ENCODE measurements around the gene LRRC49. TPM values are rescaled to one million over a fixed set of nuclear protein-coding genes. Genes with fewer than 3 reads are reported as not detected.

Gene LRRC49
- total RNA-seq, 2 donors from 2014 or later, result 23.4 to 35.3 TPM

DNA sequence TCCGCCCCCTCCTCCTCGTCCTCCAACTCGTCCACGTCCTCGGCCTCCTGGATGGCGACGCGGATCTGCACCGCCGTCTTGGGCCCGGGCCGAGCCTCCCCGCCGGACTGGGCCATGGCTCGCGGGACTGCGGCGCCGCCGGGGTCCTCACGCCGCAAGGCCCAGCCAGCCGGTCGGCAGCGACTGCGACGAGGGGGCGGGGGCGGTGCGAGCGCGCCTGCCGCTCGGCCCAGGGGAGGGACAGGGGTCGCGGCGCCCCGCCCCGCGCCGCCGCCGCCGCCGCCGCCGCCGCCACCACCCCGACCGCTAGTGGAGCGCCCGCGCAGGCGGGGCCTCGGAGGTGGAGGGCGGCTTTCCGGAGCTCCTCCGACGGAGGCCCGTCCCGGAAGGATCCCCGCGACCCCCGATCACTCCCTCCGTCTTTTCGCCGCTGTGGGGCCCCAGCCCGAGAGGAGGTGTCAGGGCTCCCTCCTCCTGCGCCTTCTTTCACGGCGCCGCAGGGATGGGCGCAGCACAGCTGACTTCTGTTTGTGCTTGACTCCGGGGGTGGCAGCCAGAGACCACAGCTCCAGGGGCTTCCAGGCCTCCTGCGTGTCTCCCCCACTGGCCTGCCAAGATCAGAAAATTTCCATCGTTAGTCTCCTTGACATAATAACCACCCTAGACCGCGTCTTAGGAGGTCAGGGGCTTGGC lies 38.5 kb upstream of the LRRC49 start, which contains the start of gene LARP6:
Gene LARP6, minus strand, starts transcription at position 185 of the 693 bp plus-strand sequence. Its CDS starts 69 bp downstream, at position 116.
- no peak for DNase-seq (ENCODE audit: low spot score)
- H3K4me3 ChIP-seq, result peak within 1 kb of the TSS; percentile 81 to 84
- peaks cover 9% of the 10 kb centered on the region for H3K36me3 ChIP-seq
- TF ChIP-seq, protein P1, sequence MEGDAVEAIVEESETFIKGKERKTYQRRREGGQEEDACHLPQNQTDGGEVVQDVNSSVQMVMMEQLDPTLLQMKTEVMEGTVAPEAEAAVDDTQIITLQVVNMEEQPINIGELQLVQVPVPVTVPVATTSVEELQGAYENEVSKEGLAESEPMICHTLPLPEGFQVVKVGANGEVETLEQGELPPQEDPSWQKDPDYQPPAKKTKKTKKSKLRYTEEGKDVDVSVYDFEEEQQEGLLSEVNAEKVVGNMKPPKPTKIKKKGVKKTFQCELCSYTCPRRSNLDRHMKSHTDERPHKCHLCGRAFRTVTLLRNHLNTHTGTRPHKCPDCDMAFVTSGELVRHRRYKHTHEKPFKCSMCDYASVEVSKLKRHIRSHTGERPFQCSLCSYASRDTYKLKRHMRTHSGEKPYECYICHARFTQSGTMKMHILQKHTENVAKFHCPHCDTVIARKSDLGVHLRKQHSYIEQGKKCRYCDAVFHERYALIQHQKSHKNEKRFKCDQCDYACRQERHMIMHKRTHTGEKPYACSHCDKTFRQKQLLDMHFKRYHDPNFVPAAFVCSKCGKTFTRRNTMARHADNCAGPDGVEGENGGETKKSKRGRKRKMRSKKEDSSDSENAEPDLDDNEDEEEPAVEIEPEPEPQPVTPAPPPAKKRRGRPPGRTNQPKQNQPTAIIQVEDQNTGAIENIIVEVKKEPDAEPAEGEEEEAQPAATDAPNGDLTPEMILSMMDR (IDR thresholded peaks at IDR 0.05), result no peak
- H3K27ac ChIP-seq, result peak within 1 kb of the TSS; percentile 86 to 97
- H3K4me1 ChIP-seq, result peaks cover 0 to 52% of the 10 kb centered on the region in 2 donors
- no peaks in the 10 kb centered on the region for H3K27me3 ChIP-seq
- H3K9me3 ChIP-seq, result no peaks in the 10 kb centered on the region

DNA sequence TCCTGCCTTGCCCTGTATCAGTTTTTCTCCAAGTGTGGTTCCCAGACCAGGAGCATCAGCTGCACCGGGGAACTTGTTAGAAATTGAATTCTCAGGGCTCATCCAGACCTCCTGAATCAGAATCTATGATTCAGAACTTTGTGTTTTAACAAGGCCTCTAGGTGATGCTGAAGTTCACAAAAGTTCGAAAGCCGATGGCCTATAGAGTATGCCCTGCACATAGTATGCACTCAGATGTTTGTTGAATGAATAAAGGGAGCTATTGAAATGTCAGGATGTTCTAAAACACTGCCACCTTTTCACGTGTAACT lies 38.0 kb upstream of the LRRC49 start:
- H3K27me3 ChIP-seq, result no peaks in the 10 kb centered on the region
- H3K27ac ChIP-seq, result peak overlapping the region; percentile 86 to 97
- no peak for DNase-seq (ENCODE audit: low spot score)
- H3K36me3 ChIP-seq, result peaks cover 9% of the 10 kb centered on the region
- TF ChIP-seq, protein P1 (IDR thresholded peaks at IDR 0.05), result peak in 1 of 2 donors; percentile 45
- peak overlapping the region; percentile 81 to 84 for H3K4me3 ChIP-seq
- no peaks in the 10 kb centered on the region for H3K9me3 ChIP-seq
- H3K4me1 ChIP-seq, result peaks cover 0 to 55% of the 10 kb centered on the region in 2 donors

DNA sequence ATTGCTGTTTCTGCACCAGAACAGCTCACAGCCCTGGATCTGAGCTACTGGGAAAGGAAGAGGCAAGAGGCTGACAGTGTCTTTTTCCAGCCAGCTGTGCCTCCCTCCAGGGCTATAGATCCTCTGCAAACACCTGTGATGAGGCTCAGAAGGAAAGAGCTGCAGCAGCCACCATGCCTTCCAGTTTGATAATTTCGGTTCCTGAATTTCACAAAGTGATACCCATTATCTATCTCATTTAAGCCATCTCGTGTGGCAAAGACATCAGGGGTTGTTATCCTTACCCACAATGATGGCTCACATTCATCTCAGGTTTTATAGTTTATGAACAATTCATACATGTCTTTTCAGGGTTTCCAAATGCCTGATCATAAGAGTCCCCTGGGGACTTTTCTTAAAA lies 36.9 kb upstream of the LRRC49 start:
- Histone ChIP-seq H3K4me1 (peaks cover 0 to 55% of the 10 kb centered on the region in 2 donors), H3K36me3 (peaks cover 4% of the 10 kb centered on the region), H3K27me3 (no peaks in the 10 kb centered on the region), H3K27ac (peak overlapping the region; percentile 71 to 97), H3K4me3 (no peak overlapping the region), H3K9me3 (no peaks in the 10 kb centered on the region)
- DNase-seq (ENCODE audit: low spot score), result no peak
- TF ChIP-seq, protein P1 (IDR thresholded peaks at IDR 0.05), result no peak

DNA sequence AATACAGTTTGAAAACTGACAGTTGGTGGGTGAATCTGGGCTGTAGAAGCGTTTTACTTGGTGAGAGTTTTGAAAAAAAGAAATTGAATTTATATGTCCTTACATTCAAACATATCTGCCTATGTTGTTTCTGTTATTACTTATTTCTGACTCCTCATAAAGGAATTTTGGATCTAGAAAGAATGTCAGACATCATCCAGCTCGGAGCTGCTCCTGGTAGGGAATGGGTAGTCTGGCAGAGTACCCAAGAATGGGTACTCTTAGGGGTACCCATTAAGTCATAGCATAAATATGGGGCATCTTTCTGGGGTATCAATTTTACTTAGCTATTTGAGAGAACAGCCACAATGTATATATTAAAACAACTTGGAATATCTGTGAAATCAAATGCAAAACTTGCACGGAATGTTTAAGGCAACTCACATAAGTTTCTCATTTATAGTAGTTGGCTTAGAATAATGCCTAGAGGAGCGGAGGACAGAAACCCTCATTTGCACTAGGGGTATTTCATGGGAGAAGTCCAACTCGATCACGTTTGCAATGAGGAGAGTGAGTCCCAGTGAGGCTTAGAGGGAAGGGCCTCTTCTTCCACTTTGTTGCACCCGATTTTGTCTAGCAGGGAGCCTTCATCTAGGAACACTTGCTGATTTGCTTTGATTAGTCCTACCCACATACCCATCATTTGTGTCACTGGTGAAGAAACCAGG lies 36.3 kb upstream of the LRRC49 start:
- Histone ChIP-seq H3K9me3 (no peaks in the 10 kb centered on the region), H3K4me3 (no peak overlapping the region), H3K4me1 (peaks cover 0 to 55% of the 10 kb centered on the region in 2 donors), H3K27ac (peak overlapping the region; percentile 71 to 78), H3K27me3 (no peaks in the 10 kb centered on the region), H3K36me3 (no peaks in the 10 kb centered on the region)
- DNase-seq (ENCODE audit: low spot score), result no peak
- TF ChIP-seq, protein P1 (IDR thresholded peaks at IDR 0.05), result no peak

DNA sequence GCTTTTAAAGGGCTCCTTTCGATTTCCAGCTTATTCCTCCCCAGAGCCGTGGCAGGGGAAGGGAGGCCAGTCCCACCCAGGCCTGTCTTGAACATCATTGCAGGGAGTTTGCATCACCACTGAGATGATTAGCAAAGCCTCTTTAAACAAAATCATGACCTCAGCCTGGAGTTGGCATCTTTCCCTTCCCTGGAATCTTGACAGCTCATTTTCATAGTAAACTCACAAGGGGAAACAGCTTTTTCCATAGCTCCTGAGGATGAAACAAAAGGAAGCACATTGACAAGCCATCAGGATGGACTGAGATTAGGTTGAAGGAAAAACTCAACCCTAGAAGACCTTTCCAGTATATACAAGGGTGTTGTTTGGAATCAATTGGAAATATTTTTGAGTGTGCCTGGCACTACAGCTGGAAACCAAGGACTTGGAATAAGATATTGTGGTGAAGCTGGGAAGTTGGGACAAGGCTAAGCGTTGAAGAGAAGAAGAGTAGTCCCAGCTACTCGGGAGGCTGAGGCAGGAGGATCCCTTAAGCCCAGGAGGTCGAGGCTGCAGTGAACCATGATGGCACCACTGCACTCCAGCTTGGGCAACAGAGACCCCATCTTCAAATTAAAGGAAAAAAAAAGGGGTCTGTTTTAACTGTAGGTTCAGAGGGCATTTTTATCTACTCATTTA lies 35.6 kb upstream of the LRRC49 start:
- Histone ChIP-seq H3K9me3 (no peaks in the 10 kb centered on the region), H3K27ac (peak overlapping the region; percentile 71 to 78), H3K36me3 (no peaks in the 10 kb centered on the region), H3K27me3 (no peaks in the 10 kb centered on the region), H3K4me3 (no peak overlapping the region), H3K4me1 (peaks cover 0 to 51% of the 10 kb centered on the region in 2 donors)
- DNase-seq (ENCODE audit: low spot score), result peak; percentile 95
- TF ChIP-seq, protein P1 (IDR thresholded peaks at IDR 0.05), result no peak

Data from right atrium auricular region (tissue), 2 donors.